Activated CD4-positive, alpha-beta T cell treated with anti-CD3 and anti-CD28 coated beads for 1 hour (primary cell): ENCODE results near the gene FAM228B.
"Not testable (repeated sequence)": the region's sequence is repeated elsewhere in the genome, so short reads cannot be mapped to it uniquely, and the experiment has no call there.

Experiments
- DNase-seq: peaks from one replicate; pipeline ENCODE4 v3.0.0-alpha.2; 2020

Gene FAM228B

GRCh38 chr2:24104110-24104650, 19.1 kb upstream of the FAM228B start:
- DNase-seq = no peak

GRCh38 chr2:24104906-24105305, 18.4 kb upstream of the FAM228B start:
- DNase-seq = no peak

DNA sequence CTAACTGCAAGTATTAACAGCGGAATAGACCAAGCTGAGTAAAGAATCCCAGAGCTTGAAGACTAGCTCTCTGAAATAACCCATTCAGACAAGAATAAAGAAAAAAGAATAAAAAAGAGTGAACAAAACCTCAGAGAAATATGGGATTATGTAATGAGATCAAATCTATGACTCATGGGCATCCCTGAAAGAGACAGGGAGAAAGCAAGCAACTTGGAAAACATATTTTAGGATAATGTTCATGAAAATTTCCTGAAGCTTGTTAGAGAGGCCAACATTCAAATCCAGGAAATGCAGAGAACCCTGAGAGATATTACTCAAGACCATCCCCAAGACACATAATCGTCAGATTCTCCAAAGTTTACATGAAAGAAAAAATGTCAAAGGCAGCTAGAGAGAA, 17.5 kb upstream of the FAM228B start:
- no peak for DNase-seq

DNA sequence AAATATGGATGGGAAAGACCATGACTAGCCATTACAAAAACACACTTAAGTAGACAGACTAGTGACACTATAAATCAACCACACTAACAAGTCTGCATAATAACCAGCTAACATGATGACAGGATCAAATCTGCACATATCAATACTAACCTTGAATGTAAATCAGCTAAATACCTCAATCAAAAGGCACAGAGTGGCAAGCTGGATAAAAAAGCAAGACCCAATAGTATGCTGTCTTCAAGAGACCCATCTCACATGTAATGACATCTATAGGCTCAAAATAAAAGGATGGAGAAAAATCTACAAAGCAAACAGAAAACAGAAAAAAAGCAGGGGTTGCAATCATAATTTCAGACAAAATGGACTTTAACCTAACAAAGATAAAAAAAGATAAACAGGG, 16.5 kb upstream of the FAM228B start:
- no peak for DNase-seq

DNA sequence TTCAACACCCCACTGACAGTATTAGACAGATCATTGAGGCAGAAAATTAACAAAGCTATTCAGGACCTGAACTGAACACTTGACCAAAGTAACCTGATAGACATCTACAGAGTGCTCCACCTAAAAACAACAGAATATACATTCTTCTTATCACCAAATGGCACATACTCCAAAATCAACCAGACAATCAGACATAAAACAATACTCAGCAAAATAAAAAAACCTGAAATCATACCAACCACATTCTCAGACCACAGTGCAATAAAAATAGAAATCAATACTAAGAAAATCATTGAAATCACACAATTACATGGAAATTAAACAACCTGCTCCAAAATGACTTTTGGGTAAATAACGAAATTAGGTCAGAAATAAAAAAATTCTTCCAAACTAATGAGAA, 15.9 kb upstream of the FAM228B start:
- DNase-seq = no peak

DNA sequence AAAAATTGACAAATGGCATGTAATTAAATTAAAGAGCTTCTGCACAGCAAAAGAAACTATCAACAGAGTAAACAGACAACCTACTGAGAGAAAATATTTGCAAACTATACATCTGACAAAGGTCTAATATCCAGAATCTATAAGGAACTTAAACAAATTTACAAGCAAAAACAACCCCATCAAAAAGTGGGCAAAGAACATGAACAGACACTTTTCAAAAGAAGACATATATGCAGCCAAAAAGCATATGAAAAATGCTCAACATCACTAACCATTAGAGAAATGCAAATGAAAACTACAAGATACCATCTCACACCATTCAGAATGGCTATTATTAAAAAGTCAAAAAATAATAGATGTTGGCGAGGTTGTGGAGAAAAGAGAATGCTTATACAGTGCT, 13.8 kb upstream of the FAM228B start:
- not testable (repeated sequence) for DNase-seq

DNA sequence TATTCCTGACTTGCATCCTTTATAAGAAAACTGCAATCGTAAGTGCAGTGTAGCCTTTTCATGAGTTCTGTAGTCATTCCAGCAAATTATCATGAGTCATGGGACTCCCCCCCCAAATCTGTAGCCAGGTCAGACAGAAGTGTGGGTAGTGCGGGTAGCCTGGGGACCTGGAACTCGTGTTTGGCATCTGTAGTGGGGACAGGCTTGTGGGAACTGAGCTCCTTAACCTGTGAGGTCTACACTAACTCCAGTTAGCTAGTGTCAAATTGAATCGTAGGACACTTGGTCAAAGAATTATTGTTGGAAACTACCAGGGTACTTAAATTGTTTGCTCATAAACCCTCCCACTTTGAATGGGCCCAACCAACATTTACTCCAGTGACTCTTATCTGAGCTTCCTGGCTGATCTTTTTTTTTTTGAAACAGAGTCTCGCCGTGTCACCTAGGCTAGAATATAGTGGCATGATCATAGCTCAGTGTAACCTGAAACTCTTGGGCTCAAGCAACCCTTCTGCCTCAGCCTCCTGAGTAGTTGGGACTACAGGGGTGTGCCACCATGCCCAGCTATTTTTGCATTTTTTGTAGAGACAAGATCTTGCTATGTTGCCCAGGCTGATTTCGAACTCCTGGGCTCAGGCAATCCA, 12.5 kb upstream of the FAM228B start:
- DNase-seq = no peak

DNA sequence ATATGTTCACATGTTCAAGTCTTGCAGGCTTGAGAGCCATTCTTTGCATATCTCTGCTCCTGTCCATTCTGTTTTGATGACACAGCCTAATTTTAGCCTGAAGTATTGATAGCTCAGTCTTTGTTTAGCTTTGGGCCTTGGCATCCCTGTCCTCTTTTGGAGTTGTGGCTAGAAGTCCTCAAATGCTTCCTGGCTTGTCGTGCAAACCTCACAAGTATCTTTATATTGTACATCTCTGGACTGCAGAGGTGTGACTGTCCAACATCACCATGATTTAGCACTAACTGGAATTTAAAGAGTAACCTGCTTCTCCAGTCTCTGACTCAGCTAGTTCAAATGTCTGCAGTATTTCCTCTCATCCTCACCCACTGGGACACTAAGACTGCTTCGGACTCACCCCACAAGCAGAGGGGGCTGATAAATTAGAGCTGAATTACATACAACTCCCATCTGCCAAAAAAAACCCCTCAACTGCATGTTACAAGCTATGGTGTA, 11.8 kb upstream of the FAM228B start:
- DNase-seq = no peak

DNA sequence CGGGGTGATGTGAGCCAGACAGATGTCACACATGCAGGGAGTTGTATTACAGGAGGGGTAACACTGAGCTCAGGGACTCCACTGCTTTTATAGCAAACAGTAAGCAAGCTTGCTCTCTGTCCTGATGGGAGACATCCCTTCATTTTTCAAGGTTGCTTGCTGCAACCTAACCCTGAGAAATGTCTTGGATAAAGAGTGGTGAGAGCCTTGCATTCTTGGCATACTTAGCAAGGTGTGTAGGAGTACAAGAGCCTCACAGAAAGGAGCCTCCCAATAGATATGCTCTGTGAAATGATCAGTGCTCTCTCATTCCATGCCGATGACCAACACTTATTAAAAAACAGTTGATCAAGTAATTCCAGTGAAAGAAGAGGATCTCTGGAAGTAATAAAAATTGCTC, 8.2 kb upstream of the FAM228B start:
- no peak for DNase-seq

- DNase-seq = no peak
Observed at GRCh38 chr2:24117902-24118301, 5.4 kb upstream of the FAM228B start.

DNA sequence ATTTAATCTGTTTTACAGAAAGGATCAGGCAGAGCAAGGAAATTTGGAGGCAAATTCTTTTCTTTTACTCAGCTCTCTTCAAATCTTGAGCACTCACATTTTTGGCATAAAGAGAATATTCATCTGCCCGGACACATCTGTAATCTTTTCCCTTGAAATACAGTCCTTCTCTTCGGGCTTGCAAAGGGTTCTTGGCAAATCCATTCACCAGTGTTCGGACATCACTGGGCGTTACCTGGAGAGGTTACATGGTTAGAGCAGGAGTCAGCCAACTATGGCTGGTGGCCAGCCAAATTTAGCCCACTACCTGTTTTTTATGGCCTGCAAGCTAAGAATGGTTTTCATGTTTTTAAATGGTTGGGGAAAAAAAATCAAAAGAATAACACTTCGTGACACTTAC, 2.2 kb upstream of the FAM228B start:
- DNase-seq = no peak

GRCh38 chr2:24121469-24121868, 1.8 kb upstream of the FAM228B start:
- DNase-seq = no peak

DNA sequence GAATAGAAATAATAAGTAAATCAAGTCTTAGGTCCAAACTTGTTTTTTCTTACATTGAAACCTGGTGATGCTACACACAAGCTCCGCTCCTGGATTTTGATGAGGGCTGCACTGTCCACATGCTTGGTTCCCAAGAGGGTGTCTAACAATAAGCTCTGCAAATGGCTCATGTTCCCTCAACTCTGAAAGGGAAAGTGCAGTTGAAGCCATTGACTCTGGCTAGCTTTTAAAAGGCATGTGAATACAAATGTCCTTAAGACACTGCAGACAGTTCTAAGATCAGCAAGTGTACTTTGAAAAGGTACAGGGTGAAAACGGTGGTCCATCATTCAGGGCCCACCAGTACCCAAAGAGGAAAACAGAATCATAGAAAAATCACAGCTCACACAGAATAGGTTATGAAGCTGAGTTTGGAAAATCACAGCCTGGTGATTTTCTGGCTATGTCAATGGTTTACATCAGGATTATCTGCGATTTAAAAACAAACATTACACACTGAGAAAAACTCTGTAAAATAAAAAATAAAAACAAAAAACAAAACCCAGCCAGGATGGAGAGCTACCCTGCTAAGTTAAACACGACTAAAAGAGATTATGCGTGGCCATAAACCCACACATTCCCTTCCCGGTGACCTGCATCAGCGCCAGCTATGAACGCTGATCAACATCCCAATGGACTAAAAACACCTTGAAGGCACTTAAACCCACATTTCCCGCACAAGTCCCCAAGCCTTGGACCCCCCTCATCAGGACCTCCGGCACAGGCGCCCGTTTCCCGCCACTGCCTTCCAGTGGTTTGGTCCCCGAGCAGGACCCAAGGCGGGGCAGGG, 689 bp upstream of the FAM228B start:
- DNase-seq = no peak

DNA sequence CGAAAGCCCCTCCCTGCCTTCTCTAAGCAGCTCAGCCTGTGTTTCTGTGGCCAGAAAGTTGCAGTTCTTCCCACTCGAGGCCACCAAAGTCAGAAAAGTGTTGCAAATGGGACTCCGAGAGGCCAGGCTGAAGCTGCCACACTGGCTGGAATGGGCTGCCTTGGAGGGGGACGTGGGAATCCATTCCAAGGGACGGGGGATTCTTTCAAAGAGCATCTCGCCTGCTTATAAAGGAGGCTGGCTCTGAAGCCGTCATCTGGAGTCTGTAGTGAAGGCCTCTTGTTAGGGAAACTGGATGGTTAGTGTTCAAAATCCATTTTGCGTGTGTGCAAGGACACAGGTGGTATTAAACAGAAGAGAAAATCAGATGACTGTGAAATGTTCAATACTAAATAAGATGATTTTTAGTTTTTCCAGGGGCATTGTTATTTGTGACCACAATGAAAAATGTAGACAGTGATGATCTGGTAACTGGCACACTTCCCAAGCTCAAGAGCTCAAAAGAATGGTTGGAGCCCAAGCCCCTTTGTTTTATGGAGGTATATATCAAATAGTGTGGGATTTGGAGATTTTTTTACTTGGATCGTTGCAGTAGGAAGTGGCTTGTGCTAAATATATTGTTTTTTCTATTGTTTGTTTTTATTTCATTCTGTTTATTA, 782 bp downstream of the FAM228B start:
- no peak for DNase-seq

- DNase-seq = no peak
Observed at GRCh38 chr2:24125956-24126355, 2.7 kb downstream of the FAM228B start.

DNA sequence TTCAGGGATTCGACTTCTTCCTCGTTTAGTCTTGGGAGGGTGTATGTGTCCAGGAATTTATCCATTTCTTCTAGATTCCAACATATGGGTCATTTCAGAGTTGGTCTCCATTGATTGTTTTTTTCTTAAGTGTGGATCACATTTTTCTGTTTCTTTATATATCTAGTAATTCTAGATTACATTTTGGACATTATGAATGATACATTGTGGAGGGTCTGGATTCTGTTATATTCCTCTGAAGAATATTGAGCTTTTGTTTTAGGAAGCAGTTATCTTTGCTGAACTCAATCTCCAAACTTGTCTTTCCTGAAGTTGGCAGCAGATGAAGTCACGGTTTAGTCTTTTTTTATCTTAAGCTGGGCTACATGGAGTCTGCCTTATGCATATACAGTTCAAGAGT, 9.3 kb downstream of the FAM228B start:
- no peak for DNase-seq

GRCh38 chr2:24140305-24140704, 17.0 kb downstream of the FAM228B start:
- DNase-seq = not testable (repeated sequence)

- DNase-seq = no peak
Observed at GRCh38 chr2:24147364-24147763, 24.1 kb downstream of the FAM228B start.

DNA sequence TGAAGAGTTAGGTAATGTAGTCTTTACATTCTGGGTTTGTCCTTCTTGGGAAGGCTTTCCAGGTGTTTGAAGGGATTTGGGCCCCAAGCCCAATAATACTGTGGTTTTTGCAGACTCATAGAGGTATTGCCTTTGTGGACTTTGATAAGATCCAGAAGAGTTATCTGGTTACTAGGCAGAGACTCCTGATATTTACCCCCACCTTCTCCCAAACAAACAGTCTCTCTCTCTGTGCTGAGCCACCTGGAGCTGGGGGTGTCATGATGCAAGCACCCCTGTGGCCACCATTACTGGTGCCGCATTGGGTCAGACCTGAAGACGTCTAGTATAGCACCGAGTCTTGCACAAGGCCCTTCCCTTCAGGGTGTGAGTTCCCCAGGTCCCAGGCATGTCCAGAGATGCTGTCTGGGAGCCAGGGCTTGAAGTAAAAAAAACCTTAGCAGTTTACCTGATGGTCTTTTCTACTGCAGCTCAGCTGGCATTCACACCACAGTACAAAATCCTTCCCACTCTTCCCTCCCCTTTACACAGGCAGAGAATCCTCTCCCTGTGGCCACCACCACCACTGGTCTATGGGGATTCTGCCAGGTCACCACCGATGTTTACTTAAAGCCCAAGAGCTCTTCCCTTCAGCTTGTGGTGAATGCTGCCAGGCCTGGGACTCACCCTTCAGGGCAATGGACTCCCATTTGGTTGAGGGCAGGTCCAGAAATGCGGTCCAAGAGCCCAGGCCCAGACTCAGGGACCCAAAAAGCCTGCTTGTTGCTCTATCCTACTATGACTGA, 29.3 kb downstream of the FAM228B start:
- DNase-seq = no peak

DNA sequence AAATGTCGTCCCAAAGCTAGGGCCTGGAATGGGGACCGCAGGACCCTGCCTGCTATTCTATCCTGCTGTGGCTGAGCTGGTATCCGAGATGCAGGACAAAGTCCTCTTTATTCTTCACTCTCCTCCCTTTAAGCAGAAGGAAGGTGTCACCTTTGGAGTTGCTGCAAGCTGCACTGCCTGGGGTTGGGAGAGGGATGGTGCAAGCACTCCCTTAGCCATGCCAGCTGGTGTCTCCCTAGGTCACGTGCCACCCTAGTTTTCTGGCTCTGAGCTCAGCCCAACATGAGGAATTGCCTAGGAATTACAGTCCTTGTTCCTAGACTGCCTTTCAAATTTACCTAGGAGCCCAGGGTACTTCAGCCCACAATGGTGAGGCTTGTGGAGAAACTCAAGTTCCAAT, 30.2 kb downstream of the FAM228B start:
- no peak for DNase-seq

DNA sequence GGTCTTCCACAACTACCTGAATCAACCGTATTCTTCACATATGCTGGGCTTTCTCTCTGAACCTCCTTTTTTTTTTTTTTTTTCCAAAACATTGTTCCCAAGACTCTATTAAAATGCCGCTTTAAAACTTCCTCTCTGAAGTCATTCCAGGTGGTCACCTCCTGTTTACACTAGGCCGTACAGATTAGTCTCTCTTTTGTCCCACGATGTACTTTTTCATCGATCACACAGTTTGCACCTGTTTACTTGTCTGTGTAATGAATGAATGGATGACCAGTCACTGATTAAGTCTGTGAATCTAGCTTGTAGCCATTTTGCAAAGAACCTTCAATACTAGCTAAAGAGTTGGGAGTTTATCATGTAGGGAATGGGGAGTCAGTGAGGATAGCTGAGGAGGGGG, 34.9 kb downstream of the FAM228B start:
- DNase-seq = no peak

DNA sequence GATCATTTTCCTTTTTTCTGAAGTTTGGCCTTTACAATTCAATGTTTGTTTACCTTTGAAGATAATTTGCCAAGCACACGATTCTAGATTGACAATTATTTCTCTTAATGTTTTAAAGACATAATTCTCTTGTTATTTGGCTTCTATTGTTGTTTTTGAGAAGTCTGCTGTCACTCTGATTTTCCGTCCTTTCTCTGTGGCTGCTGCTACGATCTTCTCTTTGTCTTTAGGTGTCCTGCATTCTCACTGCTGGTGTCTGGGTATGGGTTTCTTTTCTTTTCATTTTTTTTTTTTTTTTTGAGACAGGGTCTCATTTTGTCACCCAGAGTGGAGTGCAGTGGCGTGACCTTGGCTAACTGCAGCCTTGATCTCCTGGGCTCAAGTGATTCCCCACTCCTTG, 36.4 kb downstream of the FAM228B start:
- DNase-seq = no peak

GRCh38 chr2:24160761-24161160, 37.5 kb downstream of the FAM228B start:
- DNase-seq = no peak
